Endothelial cell of umbilical vein (primary cell): ENCODE results near the gene SRP68. TPM values are rescaled to one million over a fixed set of nuclear protein-coding genes. Genes with fewer than 3 reads are reported as not detected.

ENCODE experiments used
- BruUV-seq: library from RNA; stranded (reverse); fragments of 400-500 nt; replicated peaks from 2 replicates; lab custom pipeline; 2021; lab: Mats Ljungman, UMichigan
- CTCF ChIA-PET: fragments of 300-600, 350-600 bp; sonication (Branson Sonifier 250); formaldehyde crosslinking; loops from one replicate; lab custom pipeline; 2021; ENCODE audit warnings: antibody characterized with exemption, inconsistent platforms; lab: Charles Lee
- POLR2A ChIA-PET: fragments of 300-600, 350-600 bp; sonication (Branson Sonifier 250); formaldehyde crosslinking; loops from one replicate; lab custom pipeline; 2021; ENCODE audit warnings: antibody characterized with exemption, inconsistent platforms; lab: Charles Lee
- DNase-seq: peaks from one replicate; pipeline ENCODE4 v3.0.0-alpha.2; 2011; ENCODE audit warnings: low read depth, low spot score
- FAIRE-seq: peaks from 2 replicates; lab custom pipeline; 2011; peaks lifted over from hg19 to GRCh38; lab: Jason Lieb, UNC
- H2AFZ ChIP-seq: 2 replicates; pipeline ENCODE4 v1.6.0; 2012; ENCODE audit warnings: low read depth, low read length, control low read depth, inconsistent platforms
- H3K27ac ChIP-seq: 2 replicates; pipeline ENCODE4 v1.5.1; 2011; ENCODE audit warnings: low read depth, mild to moderate bottlenecking, control low read depth, low read length, moderate library complexity; ENCODE audit not compliant: insufficient read depth
- H3K27me3 ChIP-seq, 2 experiments: 2 replicates each; pipeline versions ENCODE4 v1.6.0 to v1.6.1; 2011; ENCODE audit warnings: low read length in 2 of 2, mixed read lengths in 1 of 2; ENCODE audit not compliant: control insufficient read depth in 2 of 2, insufficient read depth in 2 of 2
- H3K36me3 ChIP-seq, 2 experiments: 2 replicates in 1 of 2; 3 replicates in 1 of 2; pipeline ENCODE4 v1.5.1; 2011; ENCODE audit warnings: low read length in 2 of 2, mild to moderate bottlenecking in 1 of 2, moderate library complexity in 1 of 2; ENCODE audit not compliant: control insufficient read depth in 2 of 2, insufficient read depth in 2 of 2; ENCODE audit errors: extremely low read depth in 1 of 2
- H3K4me1 ChIP-seq: 3 replicates; pipeline ENCODE4 v1.5.1; 2011; ENCODE audit warnings: mild to moderate bottlenecking, low read length; ENCODE audit not compliant: control insufficient read depth, insufficient read depth; ENCODE audit errors: extremely low read depth
- H3K4me2 ChIP-seq: 2 replicates; pipeline ENCODE4 v1.6.1; 2011; ENCODE audit warnings: low read length, control low read depth, mixed read lengths; ENCODE audit not compliant: insufficient read depth
- H3K4me3 ChIP-seq, 3 experiments: fragments of 200-600 bp in 1 of 3; sonication (generic), shearing (Covaris generic) in 1 of 3; replicated peaks in 1 of 3; 2 replicates each; pipeline ENCODE4 v1.5.1; 2011 to 2016; ENCODE audit warnings: control low read depth in 3 of 3, low read length in 3 of 3, mild to moderate bottlenecking in 2 of 3, inconsistent platforms in 1 of 3, low read depth in 1 of 3, moderate library complexity in 1 of 3; ENCODE audit not compliant: insufficient read depth in 1 of 3
- H3K79me2 ChIP-seq: 2 replicates; pipeline ENCODE4 v1.6.0; 2012; ENCODE audit warnings: low read length, inconsistent platforms; ENCODE audit not compliant: control insufficient read depth, insufficient read depth
- H3K9ac ChIP-seq: replicated peaks from 2 replicates; pipeline ENCODE3; 2011; ENCODE audit warnings: low read length, control low read depth; ENCODE audit not compliant: insufficient read depth; ENCODE audit errors: extremely low read depth
- H3K9me1 ChIP-seq: replicated peaks from 3 replicates; pipeline ENCODE4 v1.6.0; 2011; ENCODE audit warnings: mild to moderate bottlenecking, low read length; ENCODE audit not compliant: control insufficient read depth, insufficient read depth; ENCODE audit errors: extremely low read depth
- H3K9me3 ChIP-seq: replicated peaks from 2 replicates; pipeline ENCODE4 v1.5.1; 2012; ENCODE audit warnings: low read length, inconsistent platforms; ENCODE audit not compliant: control insufficient read depth, insufficient read depth
- H4K20me1 ChIP-seq: replicated peaks from 2 replicates; pipeline ENCODE3; 2011; ENCODE audit warnings: mild to moderate bottlenecking, low read length; ENCODE audit not compliant: control insufficient read depth, insufficient read depth; ENCODE audit errors: extremely low read depth
- CTCF ChIP-seq, 2 donors: IDR thresholded peaks; 1 replicate in 1 of 2; 2 replicates in 1 of 2; pipeline ENCODE4 v1.5.1; 2011; ENCODE audit warnings: low read length in 2 of 2, mild to moderate bottlenecking in 2 of 2, moderate library complexity in 2 of 2, control low read depth in 1 of 2, inconsistent platforms in 1 of 2, low read depth in 1 of 2; ENCODE audit not compliant: insufficient read depth in 1 of 2; ENCODE audit errors: extremely low read depth in 1 of 2
- EZH2 ChIP-seq: IDR thresholded peaks from 2 replicates; pipeline ENCODE4 v1.6.1; 2012; ENCODE audit warnings: borderline replicate concordance, low read depth, mild to moderate bottlenecking, moderate library complexity, low read length, inconsistent platforms; ENCODE audit not compliant: severe bottlenecking
- FOS ChIP-seq: IDR thresholded peaks from 2 replicates; pipeline ENCODE4 v1.6.1; 2011; ENCODE audit warnings: mild to moderate bottlenecking, low read length, moderate library complexity, borderline replicate concordance; ENCODE audit not compliant: insufficient read depth
- GATA2 ChIP-seq: IDR thresholded peaks from 2 replicates; pipeline ENCODE4 v1.7.0; 2011; ENCODE audit warnings: low read depth, mild to moderate bottlenecking, moderate library complexity, mixed read lengths, low read length; ENCODE audit not compliant: insufficient read length, insufficient read depth
- JUN ChIP-seq: IDR thresholded peaks from 2 replicates; pipeline ENCODE4 v1.6.1; 2011; ENCODE audit warnings: borderline replicate concordance, low read depth; ENCODE audit not compliant: insufficient read length, insufficient read depth
- MAX ChIP-seq: IDR thresholded peaks from 2 replicates; pipeline ENCODE4 v1.6.1; 2011; ENCODE audit not compliant: insufficient read depth, insufficient read length
- MYC ChIP-seq: IDR thresholded peaks from one replicate; pipeline ENCODE4 v1.6.1; 2011; ENCODE audit warnings: mild to moderate bottlenecking, low read depth, low read length
- POLR2A ChIP-seq: IDR thresholded peaks from 2 replicates; pipeline ENCODE4 v1.6.1; 2012; ENCODE audit warnings: low read depth, mild to moderate bottlenecking, control low read depth, low read length
- POLR2AphosphoS5 ChIP-seq: IDR thresholded peaks from 2 replicates; pipeline ENCODE4 v1.6.1; 2012; ENCODE audit warnings: low read depth, mild to moderate bottlenecking, control low read depth, low read length, moderate library complexity; ENCODE audit not compliant: insufficient read depth
- dilution Hi-C: fragments of 300-500 bp; cut with MboI; formaldehyde crosslinking; loops from one replicate; pipeline ENCODE4 v1.15.0; 2019; ENCODE audit warnings: low sequenced_read_pairs; ENCODE audit not compliant: extremely low pct_ligation_motif_present
- intact Hi-C: fragments of 100-400 bp; cut with micrococcal nuclease; formaldehyde crosslinking; loops from one replicate; pipeline ENCODE4 v1.10.0; 2022
- polyA plus RNA-seq, 4 experiments: library from polyadenylated mRNA; depleted of rRNA in 3 of 4; stranded (reverse) in 3 of 4; unstranded in 1 of 4; fragments of >200 nt; gene quantifications; 2 replicates each; pipeline versions ENCODE4 v1.2.1 to v1.2.3, GENCODE V29; 2011 to 2012; ENCODE audit warnings: missing spikeins in 1 of 4
- total RNA-seq: library from RNA; stranded (reverse); gene quantifications from 2 replicates; pipeline ENCODE4 v1.2.3, GENCODE V29; 2021

Gene SRP68
- total and polyA plus RNA-seq, 2 donors (not counting 3 experiments of a cell fraction or from before 2014, with no cell fraction given): 64.6 to 81.7 TPM

- no peak overlapping the region for H3K9ac ChIP-seq
- TF ChIP-seq GATA2 (no peak), MYC (no peak), JUN (no peak), CTCF (IDR thresholded peaks at IDR 0.05; ENCODE audit: extremely low read depth in 1 of 2, insufficient read depth in 1 of 2, low read depth in 1 of 2, low read length in 2 of 2) (no peak), MAX (no peak), POLR2A (no peak), POLR2AphosphoS5 (no peak), FOS (no peak), EZH2 (no peak)
- H4K20me1 ChIP-seq: no peaks in the 10 kb centered on the region
- FAIRE-seq: no peak
- dilution Hi-C loops (no loop called here), intact Hi-C loops (no loop called here)
- H3K36me3 ChIP-seq: peaks cover 0 to 31% of the 10 kb centered on the region in 2 experiments
- BruUV-seq: no TSS peak
- H3K9me3 ChIP-seq: no peaks in the 10 kb centered on the region
- H3K4me1 ChIP-seq: no peaks in the 10 kb centered on the region
- H3K27me3 ChIP-seq: peaks cover 47 to 48% of the 10 kb centered on the region in 2 experiments
- ChIA-PET CTCF (interaction anchor here (1.6 kb wide), 1 partner anchor 67 kb away, joined by 4 read pairs; no protein-coding TSS in a partner anchor), POLR2A (interaction anchor here (1.1 kb wide), 1 partner anchor 9 kb away, joined by 3 read pairs; no protein-coding TSS in a partner anchor)
- H3K4me3 ChIP-seq: no peak overlapping the region
- no peaks in the 10 kb centered on the region for H3K79me2 ChIP-seq
- H3K4me2 ChIP-seq: no peak overlapping the region
- H3K9me1 ChIP-seq: no peaks in the 10 kb centered on the region
- no peak overlapping the region for H2AFZ ChIP-seq
- no peak overlapping the region for H3K27ac ChIP-seq
- DNase-seq: no peak
These were observed 8.5 kb upstream of the SRP68 start for GRCh38 chr17:76080768-76081287.
